Measurements from ENCODE around the gene ADGRD1.

Gene ADGRD1

GRCh38 chr12:130978785-130979184, 25.1 kb downstream of the ADGRD1 start:
- no peak overlapping the region for H3K9ac ChIP-seq (ENCODE audit: low read length)
- H3K4me3 ChIP-seq (ENCODE audit: low read length): no peak overlapping the region
- no peaks in the 10 kb centered on the region for H3K27me3 ChIP-seq (ENCODE audit: control insufficient read depth, insufficient read depth, low read length)
- no peaks in the 10 kb centered on the region for H3K9me3 ChIP-seq (ENCODE audit: control insufficient read depth, low read depth, low read length)
- H3K36me3 ChIP-seq (ENCODE audit: control insufficient read depth, low read depth, low read length): no peaks in the 10 kb centered on the region
- no peaks in the 10 kb centered on the region for H3K4me1 ChIP-seq (ENCODE audit: control insufficient read depth, low read depth, low read length)
- no peak overlapping the region for H3K27ac ChIP-seq (ENCODE audit: low read length)

- no peaks in the 10 kb centered on the region for H3K27me3 ChIP-seq (ENCODE audit: control insufficient read depth, insufficient read depth, low read length)
- no peak overlapping the region for H3K4me3 ChIP-seq (ENCODE audit: low read length)
- H3K36me3 ChIP-seq (ENCODE audit: control insufficient read depth, low read depth, low read length): no peaks in the 10 kb centered on the region
Observed at GRCh38 chr12:130981074-130981742, 27.5 kb downstream of the ADGRD1 start.

GRCh38 chr12:130981911-130982310, 28.2 kb downstream of the ADGRD1 start:
- Histone ChIP-seq H3K4me1 (ENCODE audit: control insufficient read depth, low read depth, low read length) (no peaks in the 10 kb centered on the region), H3K9ac (ENCODE audit: low read length) (no peak overlapping the region), H3K36me3 (ENCODE audit: control insufficient read depth, low read depth, low read length) (no peaks in the 10 kb centered on the region), H3K9me3 (ENCODE audit: control insufficient read depth, low read depth, low read length) (no peaks in the 10 kb centered on the region), H3K27me3 (ENCODE audit: control insufficient read depth, insufficient read depth, low read length) (no peaks in the 10 kb centered on the region), H3K4me3 (ENCODE audit: low read length) (no peak overlapping the region), H3K27ac (ENCODE audit: low read length) (no peak overlapping the region)

More at GRCh38 chr12:130981074-130981742, 27.5 kb downstream of the ADGRD1 start:
- no peaks in the 10 kb centered on the region for H3K9me3 ChIP-seq (ENCODE audit: control insufficient read depth, low read depth, low read length)
- no peak overlapping the region for H3K27ac ChIP-seq (ENCODE audit: low read length)
- H3K9ac ChIP-seq (ENCODE audit: low read length): no peak overlapping the region
- H3K4me1 ChIP-seq (ENCODE audit: control insufficient read depth, low read depth, low read length): no peaks in the 10 kb centered on the region

- no peaks in the 10 kb centered on the region for H3K4me1 ChIP-seq (ENCODE audit: control insufficient read depth, low read depth, low read length)
Observed at GRCh38 chr12:130982565-130983225, 29.0 kb downstream of the ADGRD1 start.

GRCh38 chr12:130983328-130984017, 29.8 kb downstream of the ADGRD1 start:
- Histone ChIP-seq H3K9me3 (ENCODE audit: control insufficient read depth, low read depth, low read length) (no peaks in the 10 kb centered on the region), H3K4me3 (ENCODE audit: low read length) (no peak overlapping the region), H3K36me3 (ENCODE audit: control insufficient read depth, low read depth, low read length) (no peaks in the 10 kb centered on the region), H3K27ac (ENCODE audit: low read length) (no peak overlapping the region), H3K9ac (ENCODE audit: low read length) (no peak overlapping the region), H3K4me1 (ENCODE audit: control insufficient read depth, low read depth, low read length) (no peaks in the 10 kb centered on the region), H3K27me3 (ENCODE audit: control insufficient read depth, insufficient read depth, low read length) (no peaks in the 10 kb centered on the region)

More at GRCh38 chr12:130982565-130983225, 29.0 kb downstream of the ADGRD1 start:
- no peaks in the 10 kb centered on the region for H3K36me3 ChIP-seq (ENCODE audit: control insufficient read depth, low read depth, low read length)
- H3K9ac ChIP-seq (ENCODE audit: low read length): no peak overlapping the region
- H3K4me3 ChIP-seq (ENCODE audit: low read length): no peak overlapping the region
- no peak overlapping the region for H3K27ac ChIP-seq (ENCODE audit: low read length)
- no peaks in the 10 kb centered on the region for H3K9me3 ChIP-seq (ENCODE audit: control insufficient read depth, low read depth, low read length)
- H3K27me3 ChIP-seq (ENCODE audit: control insufficient read depth, insufficient read depth, low read length): no peaks in the 10 kb centered on the region

- H3K9ac ChIP-seq (ENCODE audit: low read length): no peak overlapping the region
- no peak overlapping the region for H3K4me3 ChIP-seq (ENCODE audit: low read length)
- no peaks in the 10 kb centered on the region for H3K36me3 ChIP-seq (ENCODE audit: control insufficient read depth, low read depth, low read length)
- H3K4me1 ChIP-seq (ENCODE audit: control insufficient read depth, low read depth, low read length): no peaks in the 10 kb centered on the region
- H3K27ac ChIP-seq (ENCODE audit: low read length): no peak overlapping the region
- no peaks in the 10 kb centered on the region for H3K27me3 ChIP-seq (ENCODE audit: control insufficient read depth, insufficient read depth, low read length)
- H3K9me3 ChIP-seq (ENCODE audit: control insufficient read depth, low read depth, low read length): no peaks in the 10 kb centered on the region
Observed at GRCh38 chr12:130984183-130985058, 30.7 kb downstream of the ADGRD1 start.

- H3K4me1 ChIP-seq (ENCODE audit: control insufficient read depth, low read depth, low read length): no peaks in the 10 kb centered on the region
- H3K27me3 ChIP-seq (ENCODE audit: control insufficient read depth, insufficient read depth, low read length): no peaks in the 10 kb centered on the region
- H3K9ac ChIP-seq (ENCODE audit: low read length): no peak overlapping the region
- H3K9me3 ChIP-seq (ENCODE audit: control insufficient read depth, low read depth, low read length): no peaks in the 10 kb centered on the region
- no peak overlapping the region for H3K4me3 ChIP-seq (ENCODE audit: low read length)
- no peaks in the 10 kb centered on the region for H3K36me3 ChIP-seq (ENCODE audit: control insufficient read depth, low read depth, low read length)
- no peak overlapping the region for H3K27ac ChIP-seq (ENCODE audit: low read length)
Observed at GRCh38 chr12:130987151-130987931, 33.6 kb downstream of the ADGRD1 start.

- no peaks in the 10 kb centered on the region for H3K4me1 ChIP-seq (ENCODE audit: control insufficient read depth, low read depth, low read length)
Observed at GRCh38 chr12:130988261-130988660, 34.6 kb downstream of the ADGRD1 start.

GRCh38 chr12:130988751-130989150, 35.0 kb downstream of the ADGRD1 start:
- H3K27me3 ChIP-seq (ENCODE audit: control insufficient read depth, insufficient read depth, low read length): no peaks in the 10 kb centered on the region
- H3K4me3 ChIP-seq (ENCODE audit: low read length): no peak overlapping the region

More at GRCh38 chr12:130988261-130988660, 34.6 kb downstream of the ADGRD1 start:
- Histone ChIP-seq H3K27ac (ENCODE audit: low read length) (no peak overlapping the region), H3K36me3 (ENCODE audit: control insufficient read depth, low read depth, low read length) (no peaks in the 10 kb centered on the region), H3K9me3 (ENCODE audit: control insufficient read depth, low read depth, low read length) (no peaks in the 10 kb centered on the region), H3K4me3 (ENCODE audit: low read length) (no peak overlapping the region), H3K27me3 (ENCODE audit: control insufficient read depth, insufficient read depth, low read length) (no peaks in the 10 kb centered on the region), H3K9ac (ENCODE audit: low read length) (no peak overlapping the region)

GRCh38 chr12:130989391-130989790, 35.7 kb downstream of the ADGRD1 start:
- H3K9me3 ChIP-seq (ENCODE audit: control insufficient read depth, low read depth, low read length): no peaks in the 10 kb centered on the region
- H3K27ac ChIP-seq (ENCODE audit: low read length): no peak overlapping the region
- H3K4me1 ChIP-seq (ENCODE audit: control insufficient read depth, low read depth, low read length): no peaks in the 10 kb centered on the region
- H3K36me3 ChIP-seq (ENCODE audit: control insufficient read depth, low read depth, low read length): no peaks in the 10 kb centered on the region
- no peak overlapping the region for H3K9ac ChIP-seq (ENCODE audit: low read length)
- H3K27me3 ChIP-seq (ENCODE audit: control insufficient read depth, insufficient read depth, low read length): no peaks in the 10 kb centered on the region
- no peak overlapping the region for H3K4me3 ChIP-seq (ENCODE audit: low read length)

More at GRCh38 chr12:130988751-130989150, 35.0 kb downstream of the ADGRD1 start:
- H3K9me3 ChIP-seq (ENCODE audit: control insufficient read depth, low read depth, low read length): no peaks in the 10 kb centered on the region
- no peaks in the 10 kb centered on the region for H3K36me3 ChIP-seq (ENCODE audit: control insufficient read depth, low read depth, low read length)
- no peak overlapping the region for H3K27ac ChIP-seq (ENCODE audit: low read length)
- H3K4me1 ChIP-seq (ENCODE audit: control insufficient read depth, low read depth, low read length): no peaks in the 10 kb centered on the region
- no peak overlapping the region for H3K9ac ChIP-seq (ENCODE audit: low read length)
